ENCODE results near the gene MBP. TPM values are rescaled to one million over a fixed set of nuclear protein-coding genes. Genes with fewer than 3 reads are reported as not detected.

Gene MBP
- total RNA-seq, 2 experiments from 2014 or later: 75.4 to 79.2 TPM

DNA sequence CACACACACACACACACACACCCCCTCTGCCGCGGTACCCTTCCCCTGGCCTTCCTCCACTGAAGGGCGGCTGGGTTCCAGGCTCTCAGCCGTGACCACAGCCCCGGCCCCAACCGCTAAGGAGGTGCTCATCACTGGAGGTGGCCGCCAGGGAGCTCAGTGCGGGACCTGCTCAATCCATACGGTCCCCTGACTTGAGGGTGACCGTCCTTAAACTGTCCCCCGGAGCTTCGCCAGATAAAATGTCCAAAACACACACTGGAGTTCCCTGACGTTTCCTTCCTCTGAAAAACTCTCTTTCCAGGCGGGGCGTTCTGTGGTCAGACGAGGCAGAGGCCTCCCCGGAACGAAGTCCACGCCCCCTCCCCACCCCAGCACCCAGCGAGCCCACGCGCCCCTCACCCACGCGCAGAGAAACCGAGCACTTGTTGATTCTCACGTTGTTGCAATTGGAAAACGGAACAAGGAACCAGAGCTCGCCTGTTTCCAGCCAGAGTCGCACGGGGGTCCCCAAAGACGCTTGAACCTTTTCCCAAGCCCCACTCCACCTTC lies 1.4 kb downstream of the MBP start:
- peak overlapping the region; percentile 77 to 78 for H3K27ac ChIP-seq (ENCODE audit: low read depth in 1 of 2, low read length in 2 of 2)
- peaks cover 70% of the 10 kb centered on the region for H3K4me1 Mint-ChIP-seq (ENCODE audit: low read depth)
- peaks cover 44% of the 10 kb centered on the region for H3K4me1 ChIP-seq (ENCODE audit: insufficient read depth, low read length)
- no peak for TF ChIP-seq CTCF (IDR thresholded peaks at IDR 0.05)
- DNase-seq (peak in 10 of 14 experiments; percentile 26 to 74 (median 37)), ATAC-seq (ENCODE audit: poor library complexity) (peak; percentile 8)
- H3K4me3 ChIP-seq (ENCODE audit: low read length): peak overlapping the region; percentile 93
- POLR2A ChIA-PET: interaction anchor here (0.6 to 4.6 kb wide), 16 partner anchors 8 to 316 kb away, joined by 3 to 42 read pairs (median 12); no protein-coding TSS in a partner anchor
- H3K27ac Mint-ChIP-seq: peak overlapping the region; percentile 83
- CTCF ChIA-PET: interaction anchor here (0.7 to 2.0 kb wide), 3 partner anchors 17 to 69 kb away, joined by 3 to 6 read pairs (median 3); no protein-coding TSS in a partner anchor
- no peaks in the 10 kb centered on the region for H3K9me3 Mint-ChIP-seq
- H3K36me3 Mint-ChIP-seq (ENCODE audit: low read depth): peaks cover 46% of the 10 kb centered on the region
- H3K9me3 ChIP-seq (ENCODE audit: control insufficient read depth in 1 of 2, insufficient read depth in 1 of 2, low read length in 2 of 2): no peaks in the 10 kb centered on the region
- peaks cover 12% of the 10 kb centered on the region for H3K36me3 ChIP-seq (ENCODE audit: insufficient read depth, low read length)
- no peaks in the 10 kb centered on the region for H3K27me3 ChIP-seq (ENCODE audit: control insufficient read depth in 1 of 2, insufficient read depth in 2 of 2, low read length in 2 of 2)
- peak overlapping the region; percentile 98 for H3K4me3 Mint-ChIP-seq
- intact Hi-C loops (cut with DNase I, micrococcal nuclease): loop anchor here (2.0 to 5.0 kb wide), 5 partner anchors 64 to 309 kb away; partner anchors contain the start of gene ZNF236 (in 1 of the 2)
- H3K27me3 Mint-ChIP-seq: no peaks in the 10 kb centered on the region

- H3K4me3 Mint-ChIP-seq: peak overlapping the region; percentile 98
- H3K27ac ChIP-seq (ENCODE audit: low read depth in 1 of 2, low read length in 2 of 2): peak overlapping the region; percentile 77 to 78
- H3K4me3 ChIP-seq (ENCODE audit: low read length): peak overlapping the region; percentile 93
- peaks cover 46% of the 10 kb centered on the region for H3K36me3 Mint-ChIP-seq (ENCODE audit: low read depth)
- no peaks in the 10 kb centered on the region for H3K9me3 ChIP-seq (ENCODE audit: control insufficient read depth in 1 of 2, insufficient read depth in 1 of 2, low read length in 2 of 2)
- ChIA-PET CTCF (interaction anchor here (0.7 to 2.0 kb wide), 5 partner anchors 11 to 68 kb away, joined by 3 to 6 read pairs (median 3); no protein-coding TSS in a partner anchor), POLR2A (interaction anchor here (0.6 to 4.6 kb wide), 17 partner anchors 8 to 743 kb away, joined by 3 to 42 read pairs (median 8); no protein-coding TSS in a partner anchor)
- ATAC-seq (ENCODE audit: poor library complexity) (no peak), DNase-seq (peak in 3 of 14 experiments; percentile 26 to 52 (median 31))
- peak overlapping the region; percentile 83 for H3K27ac Mint-ChIP-seq
- peaks cover 44% of the 10 kb centered on the region for H3K4me1 ChIP-seq (ENCODE audit: insufficient read depth, low read length)
- intact Hi-C loops (cut with DNase I, micrococcal nuclease): loop anchor here (2.0 to 5.0 kb wide), 5 partner anchors 63 to 308 kb away; partner anchors contain the start of gene ZNF236 (in 1 of the 2)
- H3K36me3 ChIP-seq (ENCODE audit: insufficient read depth, low read length): peaks cover 12% of the 10 kb centered on the region
- no peaks in the 10 kb centered on the region for H3K9me3 Mint-ChIP-seq
- H3K27me3 Mint-ChIP-seq: no peaks in the 10 kb centered on the region
- peaks cover 77% of the 10 kb centered on the region for H3K4me1 Mint-ChIP-seq (ENCODE audit: low read depth)
- no peaks in the 10 kb centered on the region for H3K27me3 ChIP-seq (ENCODE audit: control insufficient read depth in 1 of 2, insufficient read depth in 2 of 2, low read length in 2 of 2)
- no peak for TF ChIP-seq CTCF (IDR thresholded peaks at IDR 0.05)
These were observed 2.1 kb downstream of the MBP start for GRCh38 chr18:77130229-77131099.

DNA sequence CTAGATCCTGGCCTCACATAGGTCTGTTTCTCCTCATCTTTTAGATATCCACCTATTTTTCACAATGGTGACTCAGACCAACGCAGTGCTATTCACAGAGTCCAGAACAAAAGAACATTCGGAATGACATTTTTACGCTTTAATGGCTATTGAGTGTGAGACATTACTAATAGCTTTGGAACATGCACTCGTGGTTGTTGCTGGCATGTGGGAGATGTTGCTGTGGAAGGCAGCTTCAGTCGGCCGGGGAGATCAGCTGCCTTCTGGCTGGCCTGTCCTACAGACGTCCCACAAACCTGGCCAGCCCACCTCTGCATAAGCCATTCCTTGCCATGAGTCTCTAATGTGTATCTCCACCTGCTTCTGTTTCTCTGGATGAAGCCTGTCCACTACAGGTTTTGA lies 3.4 kb downstream of the MBP start:
- intact Hi-C loops (cut with DNase I, micrococcal nuclease): loop anchor here (2.0 kb wide), 2 partner anchors 14 to 60 kb away; no protein-coding TSS in a partner anchor
- peak overlapping the region; percentile 18 to 30 for H3K27ac ChIP-seq (ENCODE audit: low read depth in 1 of 2, low read length in 2 of 2)

More for the DNA sequence above, 3.4 kb downstream of the MBP start:
- Mint-ChIP-seq H3K9me3 (no peaks in the 10 kb centered on the region), H3K4me3 (peak overlapping the region; percentile 88), H3K27ac (peak overlapping the region; percentile 83), H3K27me3 (no peaks in the 10 kb centered on the region), H3K4me1 (ENCODE audit: low read depth) (peaks cover 82% of the 10 kb centered on the region), H3K36me3 (ENCODE audit: low read depth) (peaks cover 50% of the 10 kb centered on the region)
- no peaks in the 10 kb centered on the region for H3K9me3 ChIP-seq (ENCODE audit: control insufficient read depth in 1 of 2, insufficient read depth in 1 of 2, low read length in 2 of 2)
- no peaks in the 10 kb centered on the region for H3K27me3 ChIP-seq (ENCODE audit: control insufficient read depth in 1 of 2, insufficient read depth in 2 of 2, low read length in 2 of 2)
- no peak for TF ChIP-seq CTCF (IDR thresholded peaks at IDR 0.05)
- H3K36me3 ChIP-seq (ENCODE audit: insufficient read depth, low read length): peaks cover 12% of the 10 kb centered on the region
- DNase-seq (no peak), ATAC-seq (ENCODE audit: poor library complexity) (no peak)
- ChIA-PET POLR2A (interaction anchor here (0.9 to 4.6 kb wide), 4 partner anchors 13 to 27 kb away, joined by 3 to 42 read pairs (median 3); no protein-coding TSS in a partner anchor), CTCF (interaction anchor here (1.4 kb wide), 1 partner anchor 12 kb away, joined by 3 read pairs; no protein-coding TSS in a partner anchor)
- H3K4me3 ChIP-seq (ENCODE audit: low read length): no peak overlapping the region
- H3K4me1 ChIP-seq (ENCODE audit: insufficient read depth, low read length): peaks cover 50% of the 10 kb centered on the region
